K562 (cell line): ENCODE data around the gene CDK5R1. TPM values are rescaled to one million over a fixed set of nuclear protein-coding genes. Genes with fewer than 3 reads are reported as not detected.

Source experiments
- ATAC-seq: fragments of 200-7000 bp; cut with Tn5 transposase; 3 replicates; pipeline ENCODE4 v1.9.1; 2020; ENCODE audit warnings: moderate library complexity
- BruUV-seq: library from RNA; stranded (reverse); fragments of 400-500 nt; replicated peaks from 2 replicates; lab custom pipeline; 2021; lab: Mats Ljungman, UMichigan
- CTCF ChIA-PET: fragments of 300-600 bp; formaldehyde crosslinking; extraction: SDS; loops from one replicate; lab custom pipeline; 2021; ENCODE audit warnings: low intra/inter-chr PET ratio; lab: Yijun Ruan, JAX
- POLR2A ChIA-PET: fragments of 300-600, 350-650 bp; sonication (Branson Sonifier 250); formaldehyde crosslinking; extraction: SDS; loops from one replicate; lab custom pipeline; 2021; ENCODE audit warnings: antibody characterized with exemption, inconsistent platforms; lab: Yijun Ruan, JAX
- DNase-seq, 4 experiments: peaks; one replicate each; pipeline versions ENCODE4 v3.0.0 to v3.0.0-alpha.2; 2011 to 2018; ENCODE audit warnings: low spot score in 3 of 4, mixed read lengths in 3 of 4; ENCODE audit errors: extremely low read depth in 1 of 4
- FAIRE-seq: peaks from 2 replicates; lab custom pipeline; 2011; peaks lifted over from hg19 to GRCh38; lab: Jason Lieb, UNC
- H2AFZ ChIP-seq: 2 replicates; pipeline ENCODE4 v1.6.0; 2011; ENCODE audit warnings: low read depth, low read length, control low read depth, inconsistent platforms
- H3K27ac ChIP-seq: fragments of 200-600 bp; 3 replicates; pipeline ENCODE4 v1.8.0; 2011; ENCODE audit warnings: low read depth, mild to moderate bottlenecking, control low read depth, inconsistent platforms, low read length, moderate library complexity, mixed read lengths; ENCODE audit errors: extremely low read depth
- H3K27me3 ChIP-seq, 2 experiments: fragments of 300-600 bp in 1 of 2; 2 replicates in 1 of 2; 3 replicates in 1 of 2; pipeline versions ENCODE4 v1.6.0 to v1.8.0; 2011; ENCODE audit warnings: inconsistent platforms in 2 of 2, low read length in 2 of 2, mild to moderate bottlenecking in 1 of 2, mixed read lengths in 1 of 2, moderate library complexity in 1 of 2; ENCODE audit not compliant: control insufficient read depth in 2 of 2, insufficient read depth in 2 of 2
- H3K36me3 ChIP-seq: fragments of 300-600 bp; 3 replicates; pipeline ENCODE4 v1.8.0; 2011; ENCODE audit warnings: mild to moderate bottlenecking, low read length, inconsistent platforms; ENCODE audit not compliant: control insufficient read depth, insufficient read depth
- H3K4me1 ChIP-seq, 2 experiments: fragments of 200-600 bp in 1 of 2; replicated peaks in 1 of 2; 2 replicates in 1 of 2; 3 replicates in 1 of 2; pipeline versions ENCODE4 v1.5.1 to v1.8.0; 2011; ENCODE audit warnings: inconsistent platforms in 2 of 2, low read length in 2 of 2, mild to moderate bottlenecking in 1 of 2, mixed read lengths in 1 of 2, moderate library complexity in 1 of 2; ENCODE audit not compliant: control insufficient read depth in 2 of 2, insufficient read depth in 2 of 2
- H3K4me2 ChIP-seq: 2 replicates; pipeline ENCODE4 v1.6.1; 2011; ENCODE audit warnings: low read length, control low read depth, inconsistent platforms, mixed read lengths; ENCODE audit not compliant: insufficient read depth
- H3K4me3 ChIP-seq: fragments of 200-600 bp; sonication (generic), shearing (Covaris generic); 2 replicates; pipeline ENCODE4 v1.5.1; 2016; ENCODE audit warnings: control low read depth, inconsistent platforms
- H3K79me2 ChIP-seq: fragments of 200-600 bp; 3 replicates; pipeline ENCODE4 v1.8.0; 2011; ENCODE audit warnings: low read length, inconsistent platforms; ENCODE audit not compliant: control insufficient read depth, insufficient read depth
- H3K9ac ChIP-seq, 2 experiments: 2 replicates each; pipeline versions ENCODE4 v1.6.0 to v1.6.1; 2011; ENCODE audit warnings: low read depth in 2 of 2, low read length in 2 of 2, control low read depth in 1 of 2, inconsistent platforms in 1 of 2, mild to moderate bottlenecking in 1 of 2, mixed read lengths in 1 of 2; ENCODE audit not compliant: insufficient read depth in 1 of 2
- H3K9me1 ChIP-seq: one replicate; pipeline ENCODE4 v1.6.0; 2011; ENCODE audit warnings: inconsistent platforms, mild to moderate bottlenecking, low read length, moderate library complexity; ENCODE audit not compliant: control insufficient read depth, insufficient read depth
- H3K9me3 ChIP-seq: replicated peaks from 2 replicates; pipeline ENCODE4 v1.5.1; 2011; ENCODE audit warnings: low read depth, low read length, inconsistent platforms; ENCODE audit not compliant: control insufficient read depth, insufficient read depth
- H4K20me1 ChIP-seq: replicated peaks from 2 replicates; pipeline ENCODE4 v1.6.1; 2011; ENCODE audit warnings: low read length, inconsistent platforms, mixed read lengths; ENCODE audit not compliant: control insufficient read depth, insufficient read depth
- CAMTA2 ChIP-seq: fragments of 250-450 bp; sonication (Bioruptor Pico); conservative IDR thresholded peaks from 2 replicates; pipeline ENCODE4 v1.5.1; 2022
- FIP1L1 ChIP-seq: fragments of 200-400 bp; formaldehyde crosslinking; IDR thresholded peaks from 2 replicates; pipeline ENCODE4 v1.6.1; 2018; ENCODE audit warnings: mild to moderate bottlenecking, low read depth, low read length; ENCODE audit not compliant: poor library complexity, severe bottlenecking
- HNRNPLL ChIP-seq: fragments of 200-400 bp; formaldehyde crosslinking; IDR thresholded peaks from 2 replicates; pipeline ENCODE4 v1.6.1; 2017; ENCODE audit warnings: low read length, low read depth, mild to moderate bottlenecking; ENCODE audit not compliant: poor library complexity, severe bottlenecking
- IFI16 ChIP-seq: fragments of 250-450 bp; sonication (Bioruptor Pico); IDR thresholded peaks from 2 replicates; pipeline ENCODE4 v2.1.2; 2022; ENCODE audit warnings: mild to moderate bottlenecking, inconsistent platforms
- MECOM ChIP-seq: fragments of 250-450 bp; sonication (Bioruptor Pico); IDR thresholded peaks from 2 replicates; pipeline ENCODE4 v1.8.0; 2022; ENCODE audit warnings: inconsistent platforms
- MEIS2 ChIP-seq: fragments of 450-650 bp; IDR thresholded peaks from 2 replicates; pipeline ENCODE4 v1.6.1; 2014; ENCODE audit warnings: mild to moderate bottlenecking; ENCODE audit not compliant: partially characterized antibody
- NFIC ChIP-seq: fragments of 450-650 bp; IDR thresholded peaks from 2 replicates; pipeline ENCODE4 v1.6.1; 2017; ENCODE audit warnings: mild to moderate bottlenecking, inconsistent platforms
- NRF1 ChIP-seq, 2 experiments: fragments of 450-650 bp; IDR thresholded peaks in 1 of 2; conservative IDR thresholded peaks in 1 of 2; 2 replicates each; pipeline ENCODE4 v1.6.1; 2014; ENCODE audit warnings: mild to moderate bottlenecking in 2 of 2
- PCBP1 ChIP-seq: fragments of 200-400 bp; formaldehyde crosslinking; IDR thresholded peaks from 2 replicates; pipeline ENCODE4 v1.6.1; 2018; ENCODE audit warnings: mild to moderate bottlenecking, low read depth, low read length; ENCODE audit not compliant: poor library complexity, severe bottlenecking
- POLR2G ChIP-seq: fragments of 200-400 bp; formaldehyde crosslinking; IDR thresholded peaks from 2 replicates; pipeline ENCODE4 v1.6.1; 2017; ENCODE audit warnings: low read depth, mild to moderate bottlenecking, antibody characterized with exemption, low read length, moderate library complexity
- PPARD ChIP-seq: fragments of 250-450 bp; sonication (Bioruptor Pico); IDR thresholded peaks from 2 replicates; pipeline ENCODE4 v1.8.0; 2022; ENCODE audit warnings: inconsistent platforms, mild to moderate bottlenecking, moderate library complexity
- TGIF2 ChIP-seq: sonication (generic); formaldehyde crosslinking; IDR thresholded peaks from 2 replicates; pipeline ENCODE4 v1.8.1; 2022; ENCODE audit warnings: mild to moderate bottlenecking, missing genetic modification reagents, moderate library complexity
- ZBTB7A ChIP-seq: IDR thresholded peaks from 2 replicates; pipeline ENCODE4 v1.6.1; 2011; ENCODE audit warnings: low read depth, mild to moderate bottlenecking, low read length, moderate library complexity, borderline replicate concordance; ENCODE audit not compliant: control insufficient read depth
- WGBS: fragments of 100-300 bp; shearing (Covaris generic); methylation state at CpG from one replicate; pipeline ENCODE4 v1.1.6; 2016; ENCODE audit warnings: low coverage, mixed read lengths; ENCODE audit not compliant: insufficient coverage; ENCODE audit errors: missing lambda C conversion rate; 5-methylcytosine and 5-hydroxymethylcytosine counted together
- in situ Hi-C: fragments of 300-500 bp; cut with MboI; formaldehyde crosslinking; loops from 4 replicates; pipeline ENCODE4 v1.15.0; 2018; ENCODE audit warnings: inconsistent platforms, mixed read lengths
- intact Hi-C: fragments of 100-400 bp; cut with micrococcal nuclease; formaldehyde crosslinking; loops from 2 replicates; pipeline ENCODE4 v1.14.2; 2022
- polyA plus RNA-seq, 8 experiments: library from polyadenylated mRNA; depleted of rRNA in 4 of 8; stranded (reverse) in 5 of 8; unstranded in 3 of 8; fragments of >200 nt; fragmentation: Nextera tagmentation in 2 of 8; fragmentation: Illumina TruSeq in 1 of 8; extraction: Ambion mirVana in 2 of 8; extraction: Trizol in 1 of 8; gene quantifications; 2 replicates each; pipeline versions ENCODE4 v1.2.1 to v1.2.3, GENCODE V29; 2011 to 2014; ENCODE audit warnings: inconsistent platforms in 1 of 8, missing spikeins in 1 of 8
- total RNA-seq, 7 experiments: library from RNA; depleted of rRNA in 6 of 7; stranded (reverse); fragments of >200 nt in 6 of 7; fragmentation: Illumina TruSeq in 2 of 7; extraction: Trizol in 2 of 7; gene quantifications; 2 replicates each; pipeline versions ENCODE4 v1.2.1 to v1.2.3, GENCODE V29; 2011 to 2021; ENCODE audit warnings: low replicate concordance in 1 of 7

CDK5R1 gene
- total and polyA plus RNA-seq, 9 of the 15 experiments (the other 6 are each of a cell fraction or from before 2014, with no cell fraction given): 0.10 to 4.8 (median 2.3) TPM

DNA sequence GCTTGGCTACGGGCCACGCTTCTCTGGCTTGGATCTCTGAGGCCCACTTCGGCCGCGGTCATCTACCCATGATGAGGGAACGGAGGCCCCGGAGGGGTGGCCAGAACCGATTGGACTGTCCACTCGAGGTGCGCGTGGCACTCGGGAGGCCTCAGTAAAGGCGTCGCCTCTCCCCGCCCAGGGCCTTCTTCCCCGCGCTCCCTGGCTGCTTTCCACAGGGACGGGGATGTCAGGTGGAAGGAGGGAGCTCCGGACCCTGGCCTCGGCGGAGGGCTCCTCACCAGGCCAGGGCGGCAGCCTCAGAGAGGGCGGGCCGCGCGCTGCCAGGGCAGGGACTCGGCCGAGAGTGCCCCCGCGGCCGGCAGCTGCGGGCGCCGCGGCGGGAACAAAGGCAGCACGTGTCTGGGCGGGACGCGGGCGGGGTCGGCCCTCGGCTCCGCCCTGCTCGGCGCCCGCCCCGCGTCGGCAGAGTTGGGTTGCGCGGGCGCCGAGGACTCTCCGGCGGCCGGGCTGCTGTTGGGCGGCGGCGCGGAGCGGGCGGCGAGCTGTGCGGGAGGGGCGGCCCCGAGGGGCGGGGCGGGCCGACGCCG, 587 bp upstream of the CDK5R1 start (continued):
- TF ChIP-seq PPARD (CRISPR knock-in tag) (no peak), IFI16 (CRISPR knock-in tag) (no peak), CAMTA2 (CRISPR knock-in tag) (no peak), MEIS2 (no peak), NFIC (peak; percentile 69), TGIF2 (no peak)

DNA sequence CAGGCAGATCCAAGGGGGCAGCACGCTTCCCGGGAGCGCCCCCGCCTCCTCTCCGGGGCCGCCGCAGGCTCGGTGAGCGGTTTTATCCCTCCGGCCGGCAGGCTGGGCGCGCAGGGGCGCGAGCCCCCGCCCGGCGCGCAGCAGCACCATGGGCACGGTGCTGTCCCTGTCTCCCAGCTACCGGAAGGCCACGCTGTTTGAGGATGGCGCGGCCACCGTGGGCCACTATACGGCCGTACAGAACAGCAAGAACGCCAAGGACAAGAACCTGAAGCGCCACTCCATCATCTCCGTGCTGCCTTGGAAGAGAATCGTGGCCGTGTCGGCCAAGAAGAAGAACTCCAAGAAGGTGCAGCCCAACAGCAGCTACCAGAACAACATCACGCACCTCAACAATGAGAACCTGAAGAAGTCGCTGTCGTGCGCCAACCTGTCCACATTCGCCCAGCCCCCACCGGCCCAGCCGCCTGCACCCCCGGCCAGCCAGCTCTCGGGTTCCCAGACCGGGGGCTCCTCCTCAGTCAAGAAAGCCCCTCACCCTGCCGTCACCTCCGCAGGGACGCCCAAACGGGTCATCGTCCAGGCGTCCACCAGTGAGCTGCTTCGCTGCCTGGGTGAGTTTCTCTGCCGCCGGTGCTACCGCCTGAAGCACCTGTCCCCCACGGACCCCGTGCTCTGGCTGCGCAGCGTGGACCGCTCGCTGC, 832 bp downstream of the CDK5R1 start:
- Histone ChIP-seq H3K4me2 (peak overlapping the region; percentile 79), H2AFZ (peak overlapping the region; percentile 80), H3K27me3 (no peaks in the 10 kb centered on the region), H3K4me3 (peak overlapping the region; percentile 56), H3K9me1 (no peaks in the 10 kb centered on the region), H3K36me3 (peaks cover 43% of the 10 kb centered on the region; the same call in 2 of the 3 replicates), H3K27ac (no peak overlapping the region; the same call in 2 of the 3 replicates), H3K9me3 (no peaks in the 10 kb centered on the region), H4K20me1 (peaks cover 10% of the 10 kb centered on the region; the same call in 1 of the 2 replicates), H3K4me1 (peaks cover 16 to 57% of the 10 kb centered on the region in 2 experiments; a peak in 4 of 5 replicates), H3K9ac (peak overlapping the region; percentile 21 to 94; a peak in 2 of 4 replicates), H3K79me2 (peaks cover 17% of the 10 kb centered on the region; the same call in 2 of the 3 replicates)
- BruUV-seq: TSS peak; percentile 29
- ATAC-seq (no peak), FAIRE-seq (no peak), DNase-seq (peak in 2 of 4 experiments; percentile 37 to 41)
- in situ Hi-C loops (no loop called here), intact Hi-C loops (loop anchor here (10.0 kb wide), 1 partner anchor 167 kb away; no protein-coding TSS in a partner anchor)
- WGBS: 51% methylated on average over 48 of the region's 59 CpGs
- TF ChIP-seq HNRNPLL (peak; percentile 58), NRF1 (conservative IDR thresholded peaks at IDR 0.05 in 1 of 2, IDR thresholded peaks at IDR 0.05 in 1 of 2) (peak in 1 of 2 experiments; percentile 33; a peak in 2 of 4 replicates), PCBP1 (peak; percentile 22), ZBTB7A (peak; percentile 1; the same call in 1 of the 2 replicates), FIP1L1 (peak; percentile 40), IFI16 (CRISPR knock-in tag) (no peak), MECOM (CRISPR knock-in tag) (no peak), POLR2G (peak; percentile 50)
- POLR2A ChIA-PET: interaction anchor here (0.6 to 2.5 kb wide), 5 partner anchors 10 to 638 kb away, joined by 3 to 9 read pairs (median 4); no protein-coding TSS in a partner anchor
- CTCF ChIA-PET: no interaction called here
